ENCODE measurements around the gene C19orf33. TPM values are rescaled to one million over a fixed set of nuclear protein-coding genes. Genes with fewer than 3 reads are reported as not detected.

C19orf33 gene
- total and polyA plus RNA-seq, 9 of the 15 experiments (the other 6 are each of a cell fraction or from before 2014, with no cell fraction given), result 3.2 TPM; not detected in 8

- no peak for TF ChIP-seq ZHX1 (conservative IDR thresholded peaks at IDR 0.05; ENCODE audit: low read length)
- TF ChIP-seq L3MBTL2 (IDR thresholded peaks at IDR 0.05), result no peak
- TF ChIP-seq ADNP (tag; IDR thresholded peaks at IDR 0.05), result no peak
- no peak for TF ChIP-seq SRSF3 (IDR thresholded peaks at IDR 0.05; ENCODE audit: insufficient read depth, low read length)
- TF ChIP-seq EZH2 (IDR thresholded peaks at IDR 0.05; ENCODE audit: borderline replicate concordance, low read depth, low read length), result no peak
- TF ChIP-seq NKRF (IDR thresholded peaks at IDR 0.05; ENCODE audit: borderline replicate concordance), result no peak
Measured at GRCh38 chr19:38333245-38333644, 29.2 kb downstream of the C19orf33 start (continued).

All from K562 (cell line).